WTC11 (cell line): ENCODE measurements around the gene TMEM252. TPM values are rescaled to one million over a fixed set of nuclear protein-coding genes. Genes with fewer than 3 reads are reported as not detected.
A peak's percentile ranks its signal among the peaks of the same experiment; 100 is the strongest.

Experiments
- ATAC-seq: fragments of 200-7000 bp; cut with Tn5 transposase; 2 replicates; pipeline ENCODE4 v1.10.0; 2021; ENCODE audit warnings: mild to moderate bottlenecking, moderate library complexity
- CTCF ChIA-PET: fragments of 300-600 bp; sonication (Branson Sonifier 250); formaldehyde crosslinking; loops from one replicate; lab custom pipeline; 2021; ENCODE audit warnings: antibody characterized with exemption; lab: Charles Lee
- POLR2A ChIA-PET: fragments of 350-600 bp; sonication (Branson Sonifier 250); formaldehyde crosslinking; loops from one replicate; lab custom pipeline; 2021; ENCODE audit warnings: antibody characterized with exemption; lab: Charles Lee
- DNase-seq: peaks from one replicate; pipeline ENCODE4 v3.0.0; 2021; ENCODE audit warnings: low spot score
- H3K27ac Mint-ChIP-seq: 2 replicates; pipeline ENCODE4 v1.8.0; 2021; ENCODE audit warnings: mixed read lengths
- H3K27me3 Mint-ChIP-seq: 2 replicates; pipeline ENCODE4 v1.8.0; 2021; ENCODE audit warnings: low read depth, mild to moderate bottlenecking, moderate library complexity, mixed read lengths
- H3K36me3 Mint-ChIP-seq: 2 replicates; pipeline ENCODE4 v1.8.0; 2021; ENCODE audit warnings: mixed read lengths
- H3K4me1 Mint-ChIP-seq: 2 replicates; pipeline ENCODE4 v1.8.0; 2022; ENCODE audit warnings: mixed read lengths
- H3K4me3 Mint-ChIP-seq: 2 replicates; pipeline ENCODE4 v1.8.0; 2021; ENCODE audit warnings: mild to moderate bottlenecking, moderate library complexity, mixed read lengths
- H3K9me3 Mint-ChIP-seq: 2 replicates; pipeline ENCODE4 v1.8.0; 2021; ENCODE audit warnings: mixed read lengths
- ATF3 ChIP-seq: sonication (generic); formaldehyde crosslinking; conservative IDR thresholded peaks from 2 replicates; pipeline ENCODE4 v1.8.1; 2022; ENCODE audit warnings: mild to moderate bottlenecking, missing genetic modification reagents
- ATF6 ChIP-seq: sonication (generic); formaldehyde crosslinking; IDR thresholded peaks from 2 replicates; pipeline ENCODE4 v1.8.1; 2023; ENCODE audit warnings: mild to moderate bottlenecking, missing genetic modification reagents
- CREB1 ChIP-seq: sonication (generic); formaldehyde crosslinking; IDR thresholded peaks from 2 replicates; pipeline ENCODE4 v1.8.0; 2023; ENCODE audit warnings: mild to moderate bottlenecking, missing genetic modification reagents
- CTCF ChIP-seq: fragments of 200-600 bp; IDR thresholded peaks from 2 replicates; pipeline ENCODE4 v1.8.0; 2022; ENCODE audit warnings: antibody characterized with exemption
- ELF4 ChIP-seq: sonication (generic); formaldehyde crosslinking; IDR thresholded peaks from 2 replicates; pipeline ENCODE4 v1.8.1; 2022; ENCODE audit warnings: low read depth, mild to moderate bottlenecking, moderate library complexity, missing genetic modification reagents
- GRHL2 ChIP-seq: fragments of 250-450 bp; sonication (Bioruptor Pico); IDR thresholded peaks from 2 replicates; pipeline ENCODE4 v1.8.0; 2022; ENCODE audit warnings: mild to moderate bottlenecking, moderate library complexity; ENCODE audit not compliant: insufficient replicate concordance, severe bottlenecking
- JUN ChIP-seq: sonication (generic); formaldehyde crosslinking; IDR thresholded peaks from 2 replicates; pipeline ENCODE4 v1.8.0; 2023; ENCODE audit warnings: mild to moderate bottlenecking, missing genetic modification reagents
- MYBL2 ChIP-seq: sonication (generic); formaldehyde crosslinking; IDR thresholded peaks from 2 replicates; pipeline ENCODE4 v1.8.1; 2023; ENCODE audit warnings: mild to moderate bottlenecking, moderate library complexity, missing genetic modification reagents
- NR1H2 ChIP-seq: sonication (generic); formaldehyde crosslinking; IDR thresholded peaks from 2 replicates; pipeline ENCODE4 v1.9.0; 2021; ENCODE audit warnings: mild to moderate bottlenecking, moderate library complexity, missing genetic modification reagents
- OVOL2 ChIP-seq: fragments of 250-450 bp; sonication (Bioruptor Pico); IDR thresholded peaks from 2 replicates; pipeline ENCODE4 v1.9.0; 2021; ENCODE audit warnings: mild to moderate bottlenecking, borderline replicate concordance
- RELA ChIP-seq: sonication (generic); formaldehyde crosslinking; IDR thresholded peaks from 2 replicates; pipeline ENCODE4 v1.8.1; 2022; ENCODE audit warnings: missing genetic modification reagents, mild to moderate bottlenecking, borderline replicate concordance
- TEAD1 ChIP-seq: sonication (generic); formaldehyde crosslinking; IDR thresholded peaks from 2 replicates; pipeline ENCODE4 v1.8.0; 2022; ENCODE audit warnings: mild to moderate bottlenecking, missing genetic modification reagents
- ZNF121 ChIP-seq: sonication (generic); formaldehyde crosslinking; IDR thresholded peaks from 2 replicates; pipeline ENCODE4 v1.8.0; 2023; ENCODE audit warnings: missing genetic modification reagents
- ZNF219 ChIP-seq: sonication (generic); formaldehyde crosslinking; IDR thresholded peaks from 2 replicates; pipeline ENCODE4 v1.8.0; 2023; ENCODE audit warnings: missing genetic modification reagents, mild to moderate bottlenecking, borderline replicate concordance
- ZNF232 ChIP-seq: sonication (generic); formaldehyde crosslinking; IDR thresholded peaks from 2 replicates; pipeline ENCODE4 v1.8.0; 2022; ENCODE audit warnings: mild to moderate bottlenecking, missing genetic modification reagents
- ZNF423 ChIP-seq: fragments of 250-450 bp; sonication (Bioruptor Pico); IDR thresholded peaks from 2 replicates; pipeline ENCODE4 v2.1.2; 2022; ENCODE audit warnings: mild to moderate bottlenecking, moderate library complexity
- ZNF671 ChIP-seq: fragments of 250-450 bp; sonication (Bioruptor Pico); IDR thresholded peaks from 2 replicates; pipeline ENCODE4 v1.8.0; 2021; ENCODE audit warnings: mild to moderate bottlenecking
- total RNA-seq: library from RNA; stranded (reverse); gene quantifications from 3 replicates; pipeline ENCODE4 v1.2.3, GENCODE V29; 2021
- TF ChIP-seq, protein P1 (sequence below): sonication (generic); formaldehyde crosslinking; IDR thresholded peaks from 2 replicates; pipeline ENCODE4 v1.8.0; 2022; ENCODE audit warnings: mild to moderate bottlenecking, missing genetic modification reagents
- TF ChIP-seq, protein P2 (sequence below): fragments of 250-450 bp; sonication (Bioruptor Pico); IDR thresholded peaks from 2 replicates; pipeline ENCODE4 v1.8.0; 2021; ENCODE audit warnings: mild to moderate bottlenecking
- TF ChIP-seq, protein P3 (sequence below): sonication (generic); formaldehyde crosslinking; IDR thresholded peaks from 2 replicates; pipeline ENCODE4 v1.8.0; 2023; ENCODE audit warnings: missing genetic modification reagents, mild to moderate bottlenecking, borderline replicate concordance
- TF ChIP-seq, protein P4 (sequence below): fragments of 250-450 bp; sonication (Bioruptor Pico); IDR thresholded peaks from 2 replicates; pipeline ENCODE4 v1.9.0; 2021; ENCODE audit warnings: mild to moderate bottlenecking

TMEM252 gene
- total RNA-seq, 1 experiment from 2014 or later, result not detected

- Mint-ChIP-seq H3K9me3 (no peaks in the 10 kb centered on the region), H3K4me3 (0 out of 2 replicates have a peak overlapping the region, but pooled peaks have one; percentile 6), H3K4me1 (peaks cover 29% of the 10 kb centered on the region), H3K36me3 (no peaks in the 10 kb centered on the region), H3K27ac (no peak overlapping the region), H3K27me3 (peaks cover 55% of the 10 kb centered on the region)
- DNase-seq, result no peak
- ChIA-PET POLR2A (no interaction called here), CTCF (interaction anchor here (0.7 to 3.7 kb wide), 7 partner anchors 21 to 437 kb away, joined by 3 to 17 read pairs (median 4); no protein-coding TSS in a partner anchor)
- TF ChIP-seq MYBL2 (no peak), ZNF671 (CRISPR knock-in tag) (no peak), ZNF423 (no peak), OVOL2 (CRISPR knock-in tag) (no peak), ZNF232 (CRISPR knock-in tag) (no peak), ELF4 (CRISPR knock-in tag) (no peak), JUN (CRISPR knock-in tag) (no peak), CREB1 (no peak)
- TF ChIP-seq, protein P1, sequence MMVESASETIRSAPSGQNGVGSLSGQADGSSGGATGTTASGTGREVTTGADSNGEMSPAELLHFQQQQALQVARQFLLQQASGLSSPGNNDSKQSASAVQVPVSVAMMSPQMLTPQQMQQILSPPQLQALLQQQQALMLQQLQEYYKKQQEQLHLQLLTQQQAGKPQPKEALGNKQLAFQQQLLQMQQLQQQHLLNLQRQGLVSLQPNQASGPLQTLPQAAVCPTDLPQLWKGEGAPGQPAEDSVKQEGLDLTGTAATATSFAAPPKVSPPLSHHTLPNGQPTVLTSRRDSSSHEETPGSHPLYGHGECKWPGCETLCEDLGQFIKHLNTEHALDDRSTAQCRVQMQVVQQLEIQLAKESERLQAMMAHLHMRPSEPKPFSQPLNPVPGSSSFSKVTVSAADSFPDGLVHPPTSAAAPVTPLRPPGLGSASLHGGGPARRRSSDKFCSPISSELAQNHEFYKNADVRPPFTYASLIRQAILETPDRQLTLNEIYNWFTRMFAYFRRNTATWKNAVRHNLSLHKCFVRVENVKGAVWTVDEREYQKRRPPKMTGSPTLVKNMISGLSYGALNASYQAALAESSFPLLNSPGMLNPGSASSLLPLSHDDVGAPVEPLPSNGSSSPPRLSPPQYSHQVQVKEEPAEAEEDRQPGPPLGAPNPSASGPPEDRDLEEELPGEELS (CRISPR knock-in tag), result peak; percentile 75; the same call in 1 of the 2 replicates
- peak; percentile 79 for ATAC-seq
Measured at GRCh38 chr9:68562461-68562860, 21.8 kb upstream of the TMEM252 start.

DNA sequence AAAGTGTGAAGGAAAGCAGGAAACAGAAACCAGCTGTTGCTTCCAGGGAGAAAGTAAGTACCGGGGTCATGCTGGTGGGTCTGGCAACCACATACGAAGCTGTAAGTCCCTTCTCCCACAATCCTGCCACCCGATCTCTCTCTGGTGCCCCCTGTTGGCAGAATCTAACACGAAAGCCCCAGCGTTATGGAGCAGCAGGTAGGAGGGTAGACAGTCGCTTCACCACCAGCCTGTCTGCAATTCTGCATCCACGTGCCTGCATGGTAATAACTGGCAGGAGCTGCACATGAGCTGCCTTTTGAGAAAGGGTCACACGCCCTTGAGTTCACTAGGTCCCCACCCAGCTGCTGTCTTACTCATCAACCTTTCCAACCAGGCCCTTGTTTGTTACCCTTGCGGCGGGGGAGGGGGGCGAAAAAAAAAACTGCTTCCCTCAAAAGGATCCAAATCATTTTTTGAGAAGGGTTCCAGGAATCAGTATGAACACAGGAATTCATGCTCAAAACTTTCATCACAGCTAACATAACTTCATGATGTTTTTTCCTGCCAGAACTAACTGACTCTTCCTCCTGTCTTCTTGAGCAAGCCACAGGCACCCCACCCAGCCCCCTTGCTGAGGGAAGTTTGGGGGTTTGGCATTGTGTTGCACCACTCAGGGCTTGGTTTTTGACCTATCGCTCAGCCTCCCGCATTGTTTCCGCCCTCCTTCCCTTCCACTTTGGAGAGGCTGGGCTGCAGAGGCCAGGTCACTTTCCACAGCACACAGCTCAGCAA, 19.6 kb upstream of the TMEM252 start:
- H3K27ac Mint-ChIP-seq, result no peak overlapping the region
- DNase-seq (peak; percentile 83), ATAC-seq (peak; percentile 80)
- ChIA-PET CTCF (interaction anchor here (0.5 to 3.7 kb wide), 28 partner anchors 8 to 657 kb away, joined by 3 to 28 read pairs (median 5); partner anchors contain the start of gene TMEM252), POLR2A (no interaction called here)
- H3K27me3 Mint-ChIP-seq, result peaks cover 58% of the 10 kb centered on the region
- H3K36me3 Mint-ChIP-seq, result no peaks in the 10 kb centered on the region
- H3K4me3 Mint-ChIP-seq, result no peak overlapping the region
- no peaks in the 10 kb centered on the region for H3K9me3 Mint-ChIP-seq
- peaks cover 32% of the 10 kb centered on the region for H3K4me1 Mint-ChIP-seq
- TF ChIP-seq, protein P2, sequence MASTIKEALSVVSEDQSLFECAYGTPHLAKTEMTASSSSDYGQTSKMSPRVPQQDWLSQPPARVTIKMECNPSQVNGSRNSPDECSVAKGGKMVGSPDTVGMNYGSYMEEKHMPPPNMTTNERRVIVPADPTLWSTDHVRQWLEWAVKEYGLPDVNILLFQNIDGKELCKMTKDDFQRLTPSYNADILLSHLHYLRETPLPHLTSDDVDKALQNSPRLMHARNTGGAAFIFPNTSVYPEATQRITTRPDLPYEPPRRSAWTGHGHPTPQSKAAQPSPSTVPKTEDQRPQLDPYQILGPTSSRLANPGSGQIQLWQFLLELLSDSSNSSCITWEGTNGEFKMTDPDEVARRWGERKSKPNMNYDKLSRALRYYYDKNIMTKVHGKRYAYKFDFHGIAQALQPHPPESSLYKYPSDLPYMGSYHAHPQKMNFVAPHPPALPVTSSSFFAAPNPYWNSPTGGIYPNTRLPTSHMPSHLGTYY (CRISPR knock-in tag), result no peak
- no peak for TF ChIP-seq ATF3 (CRISPR knock-in tag)
- no peak for TF ChIP-seq ATF6 (CRISPR knock-in tag)
- TF ChIP-seq ZNF121, result peak; percentile 64
- peak; percentile 66 for TF ChIP-seq CTCF
- TF ChIP-seq GRHL2 (CRISPR knock-in tag), result no peak
- no peak for TF ChIP-seq ZNF219 (CRISPR knock-in tag)
- no peak for TF ChIP-seq TEAD1
- TF ChIP-seq, protein P3, sequence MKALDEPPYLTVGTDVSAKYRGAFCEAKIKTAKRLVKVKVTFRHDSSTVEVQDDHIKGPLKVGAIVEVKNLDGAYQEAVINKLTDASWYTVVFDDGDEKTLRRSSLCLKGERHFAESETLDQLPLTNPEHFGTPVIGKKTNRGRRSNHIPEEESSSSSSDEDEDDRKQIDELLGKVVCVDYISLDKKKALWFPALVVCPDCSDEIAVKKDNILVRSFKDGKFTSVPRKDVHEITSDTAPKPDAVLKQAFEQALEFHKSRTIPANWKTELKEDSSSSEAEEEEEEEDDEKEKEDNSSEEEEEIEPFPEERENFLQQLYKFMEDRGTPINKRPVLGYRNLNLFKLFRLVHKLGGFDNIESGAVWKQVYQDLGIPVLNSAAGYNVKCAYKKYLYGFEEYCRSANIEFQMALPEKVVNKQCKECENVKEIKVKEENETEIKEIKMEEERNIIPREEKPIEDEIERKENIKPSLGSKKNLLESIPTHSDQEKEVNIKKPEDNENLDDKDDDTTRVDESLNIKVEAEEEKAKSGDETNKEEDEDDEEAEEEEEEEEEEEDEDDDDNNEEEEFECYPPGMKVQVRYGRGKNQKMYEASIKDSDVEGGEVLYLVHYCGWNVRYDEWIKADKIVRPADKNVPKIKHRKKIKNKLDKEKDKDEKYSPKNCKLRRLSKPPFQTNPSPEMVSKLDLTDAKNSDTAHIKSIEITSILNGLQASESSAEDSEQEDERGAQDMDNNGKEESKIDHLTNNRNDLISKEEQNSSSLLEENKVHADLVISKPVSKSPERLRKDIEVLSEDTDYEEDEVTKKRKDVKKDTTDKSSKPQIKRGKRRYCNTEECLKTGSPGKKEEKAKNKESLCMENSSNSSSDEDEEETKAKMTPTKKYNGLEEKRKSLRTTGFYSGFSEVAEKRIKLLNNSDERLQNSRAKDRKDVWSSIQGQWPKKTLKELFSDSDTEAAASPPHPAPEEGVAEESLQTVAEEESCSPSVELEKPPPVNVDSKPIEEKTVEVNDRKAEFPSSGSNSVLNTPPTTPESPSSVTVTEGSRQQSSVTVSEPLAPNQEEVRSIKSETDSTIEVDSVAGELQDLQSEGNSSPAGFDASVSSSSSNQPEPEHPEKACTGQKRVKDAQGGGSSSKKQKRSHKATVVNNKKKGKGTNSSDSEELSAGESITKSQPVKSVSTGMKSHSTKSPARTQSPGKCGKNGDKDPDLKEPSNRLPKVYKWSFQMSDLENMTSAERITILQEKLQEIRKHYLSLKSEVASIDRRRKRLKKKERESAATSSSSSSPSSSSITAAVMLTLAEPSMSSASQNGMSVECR (CRISPR knock-in tag), result no peak
- TF ChIP-seq, protein P4, sequence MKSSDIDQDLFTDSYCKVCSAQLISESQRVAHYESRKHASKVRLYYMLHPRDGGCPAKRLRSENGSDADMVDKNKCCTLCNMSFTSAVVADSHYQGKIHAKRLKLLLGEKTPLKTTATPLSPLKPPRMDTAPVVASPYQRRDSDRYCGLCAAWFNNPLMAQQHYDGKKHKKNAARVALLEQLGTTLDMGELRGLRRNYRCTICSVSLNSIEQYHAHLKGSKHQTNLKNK (CRISPR knock-in tag), result no peak
- no peak for TF ChIP-seq RELA (CRISPR knock-in tag)
- no peak for TF ChIP-seq NR1H2 (CRISPR knock-in tag)
